HCT116 (cell line): ENCODE measurements around the gene HLA-DPA1.

Experiments used
- CEBPB ChIP-seq: IDR thresholded peaks from 2 replicates; pipeline ENCODE4 v1.6.1; 2012; ENCODE audit warnings: low read depth
- EZH2 ChIP-seq: fragments of 200-600 bp; sonication (generic); IDR thresholded peaks from 2 replicates; pipeline ENCODE4 v1.6.1; 2017; ENCODE audit warnings: antibody characterized with exemption, mixed run types
- POLR2AphosphoS5 ChIP-seq: IDR thresholded peaks from 2 replicates; pipeline ENCODE4 v1.6.1; 2011; ENCODE audit warnings: mild to moderate bottlenecking, low read depth, low read length, moderate library complexity
- TF ChIP-seq, protein P1 (sequence below), 3 experiments: fragments of 200-600 bp in 1 of 3; sonication (generic) in 1 of 3; IDR thresholded peaks in 2 of 3; conservative IDR thresholded peaks in 1 of 3; 2 replicates each; pipeline ENCODE4 v1.5.1; 2012 to 2017; ENCODE audit warnings: low read depth in 2 of 3, low read length in 2 of 3, antibody characterized with exemption in 1 of 3, borderline replicate concordance in 1 of 3, control low read depth in 1 of 3, mild to moderate bottlenecking in 1 of 3, mixed read lengths in 1 of 3, mixed run types in 1 of 3, moderate library complexity in 1 of 3; ENCODE audit not compliant: insufficient read depth in 1 of 3

DNA sequence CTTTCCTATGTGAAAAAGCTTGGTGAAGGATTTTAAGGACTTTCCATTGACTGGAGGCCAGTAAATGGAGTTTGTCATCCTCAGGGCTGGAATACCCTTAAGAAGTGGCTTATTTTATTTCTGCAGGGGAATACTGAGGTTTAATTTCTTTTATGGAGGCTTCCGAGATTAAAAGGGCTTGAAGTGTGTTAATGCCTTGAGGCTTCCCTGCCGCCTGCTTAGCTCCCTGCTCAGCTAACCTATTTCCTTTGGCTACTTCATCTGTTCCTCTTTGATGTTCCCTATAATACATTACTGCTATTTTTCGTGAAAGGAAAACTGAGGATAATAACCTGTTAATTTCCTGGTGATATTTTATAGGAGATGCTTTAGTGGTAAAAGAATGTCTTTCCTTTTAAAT is 46.6 kb upstream of the HLA-DPA1 start:
- TF ChIP-seq, protein P1, sequence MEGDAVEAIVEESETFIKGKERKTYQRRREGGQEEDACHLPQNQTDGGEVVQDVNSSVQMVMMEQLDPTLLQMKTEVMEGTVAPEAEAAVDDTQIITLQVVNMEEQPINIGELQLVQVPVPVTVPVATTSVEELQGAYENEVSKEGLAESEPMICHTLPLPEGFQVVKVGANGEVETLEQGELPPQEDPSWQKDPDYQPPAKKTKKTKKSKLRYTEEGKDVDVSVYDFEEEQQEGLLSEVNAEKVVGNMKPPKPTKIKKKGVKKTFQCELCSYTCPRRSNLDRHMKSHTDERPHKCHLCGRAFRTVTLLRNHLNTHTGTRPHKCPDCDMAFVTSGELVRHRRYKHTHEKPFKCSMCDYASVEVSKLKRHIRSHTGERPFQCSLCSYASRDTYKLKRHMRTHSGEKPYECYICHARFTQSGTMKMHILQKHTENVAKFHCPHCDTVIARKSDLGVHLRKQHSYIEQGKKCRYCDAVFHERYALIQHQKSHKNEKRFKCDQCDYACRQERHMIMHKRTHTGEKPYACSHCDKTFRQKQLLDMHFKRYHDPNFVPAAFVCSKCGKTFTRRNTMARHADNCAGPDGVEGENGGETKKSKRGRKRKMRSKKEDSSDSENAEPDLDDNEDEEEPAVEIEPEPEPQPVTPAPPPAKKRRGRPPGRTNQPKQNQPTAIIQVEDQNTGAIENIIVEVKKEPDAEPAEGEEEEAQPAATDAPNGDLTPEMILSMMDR (IDR thresholded peaks at IDR 0.05 in 2 of 3, conservative IDR thresholded peaks at IDR 0.05 in 1 of 3; ENCODE audit: borderline replicate concordance in 1 of 3, insufficient read depth in 1 of 3, low read depth in 2 of 3, low read length in 2 of 3) = no peak
- no peak for TF ChIP-seq POLR2AphosphoS5
- TF ChIP-seq CEBPB = no peak
- TF ChIP-seq EZH2 = no peak
